ENCODE measurements around the gene FBXO33.

DNA sequence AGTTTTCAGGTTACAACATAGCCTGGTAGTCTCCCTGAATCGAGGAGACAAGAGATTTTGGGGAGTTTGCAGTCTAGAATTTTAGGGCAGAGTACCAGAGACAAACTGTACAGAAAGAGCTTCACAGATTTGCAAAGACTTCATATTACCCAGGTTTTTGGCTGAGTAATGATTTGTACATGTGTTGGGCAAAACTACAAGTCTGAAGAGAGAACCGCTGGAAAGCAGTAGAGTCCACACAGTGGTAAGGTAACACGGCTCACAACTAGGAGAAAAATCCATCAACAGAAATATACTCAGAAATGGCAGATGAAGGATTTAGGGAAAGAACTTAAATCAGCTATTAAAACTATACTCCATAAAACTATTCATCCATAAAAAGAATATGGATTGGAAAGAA, 25.7 kb downstream of the FBXO33 start:
- no peak for TF ChIP-seq CEBPB (IDR thresholded peaks at IDR 0.05)
- TF ChIP-seq, protein P1, sequence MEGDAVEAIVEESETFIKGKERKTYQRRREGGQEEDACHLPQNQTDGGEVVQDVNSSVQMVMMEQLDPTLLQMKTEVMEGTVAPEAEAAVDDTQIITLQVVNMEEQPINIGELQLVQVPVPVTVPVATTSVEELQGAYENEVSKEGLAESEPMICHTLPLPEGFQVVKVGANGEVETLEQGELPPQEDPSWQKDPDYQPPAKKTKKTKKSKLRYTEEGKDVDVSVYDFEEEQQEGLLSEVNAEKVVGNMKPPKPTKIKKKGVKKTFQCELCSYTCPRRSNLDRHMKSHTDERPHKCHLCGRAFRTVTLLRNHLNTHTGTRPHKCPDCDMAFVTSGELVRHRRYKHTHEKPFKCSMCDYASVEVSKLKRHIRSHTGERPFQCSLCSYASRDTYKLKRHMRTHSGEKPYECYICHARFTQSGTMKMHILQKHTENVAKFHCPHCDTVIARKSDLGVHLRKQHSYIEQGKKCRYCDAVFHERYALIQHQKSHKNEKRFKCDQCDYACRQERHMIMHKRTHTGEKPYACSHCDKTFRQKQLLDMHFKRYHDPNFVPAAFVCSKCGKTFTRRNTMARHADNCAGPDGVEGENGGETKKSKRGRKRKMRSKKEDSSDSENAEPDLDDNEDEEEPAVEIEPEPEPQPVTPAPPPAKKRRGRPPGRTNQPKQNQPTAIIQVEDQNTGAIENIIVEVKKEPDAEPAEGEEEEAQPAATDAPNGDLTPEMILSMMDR (IDR thresholded peaks at IDR 0.05) = no peak
- TF ChIP-seq POLR2A (IDR thresholded peaks at IDR 0.05; ENCODE audit: low read length) = no peak

All from A549 (cell line).